NCI-H146 treated with DMSO at 0.1 percent for 48 hours (cell line): ENCODE results near the gene NEURL1.
"Not testable (repeated sequence)": the region's sequence is repeated elsewhere in the genome, so short reads cannot be mapped to it uniquely, and the experiment has no call there.

Experiments
- DNase-seq: peaks from one replicate; lab custom pipeline; 2025; ENCODE audit not compliant: unreplicated experiment; lab: John Stamatoyannopoulos, UW

Gene NEURL1

DNA sequence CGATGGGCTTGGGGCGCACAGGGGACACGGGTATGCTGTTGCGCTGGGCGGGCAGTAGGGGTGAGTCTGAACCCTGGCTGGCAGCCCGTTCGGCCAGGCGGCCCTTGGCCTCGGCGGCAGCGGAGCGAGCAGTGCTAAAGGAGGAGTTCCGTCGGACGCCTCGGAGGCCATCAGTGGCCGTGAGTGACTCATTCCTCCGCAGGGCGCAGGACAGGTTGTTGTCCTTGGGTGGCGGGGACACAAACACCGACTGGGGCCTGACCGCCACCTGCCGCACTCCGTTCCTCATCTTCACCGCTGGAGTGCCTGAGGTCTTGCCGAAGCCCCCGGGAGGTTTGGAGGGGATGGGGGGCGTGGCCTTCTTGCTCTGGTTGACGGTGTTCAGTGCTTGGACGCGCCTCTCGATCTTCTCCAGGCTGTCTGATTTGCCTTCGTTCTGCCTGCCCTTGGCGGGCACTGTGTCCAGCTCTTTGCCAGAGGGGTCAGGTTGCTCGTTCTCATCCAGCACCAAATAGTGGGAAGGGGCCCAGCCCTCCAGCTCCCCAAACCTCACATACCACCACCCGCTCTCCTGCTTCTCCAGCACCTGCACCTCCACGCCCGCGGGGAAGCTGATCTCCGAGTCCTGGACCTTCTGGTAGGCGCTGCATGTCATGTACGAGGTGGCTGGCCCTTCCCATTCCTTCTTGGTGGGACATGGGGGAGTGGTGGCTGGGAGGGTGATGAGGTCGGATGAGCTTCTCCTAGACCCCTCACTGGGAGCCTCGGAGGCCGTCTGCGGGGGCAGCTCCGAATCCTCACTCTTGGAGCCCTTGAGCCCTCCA lies 108.7 kb downstream of the NEURL1 start:
- no peak for DNase-seq

GRCh38 chr10:103602852-103603155 lies 109.3 kb downstream of the NEURL1 start:
- DNase-seq = no peak

- no peak for DNase-seq
These were observed 109.9 kb downstream of the NEURL1 start for GRCh38 chr10:103603382-103603781.

DNA sequence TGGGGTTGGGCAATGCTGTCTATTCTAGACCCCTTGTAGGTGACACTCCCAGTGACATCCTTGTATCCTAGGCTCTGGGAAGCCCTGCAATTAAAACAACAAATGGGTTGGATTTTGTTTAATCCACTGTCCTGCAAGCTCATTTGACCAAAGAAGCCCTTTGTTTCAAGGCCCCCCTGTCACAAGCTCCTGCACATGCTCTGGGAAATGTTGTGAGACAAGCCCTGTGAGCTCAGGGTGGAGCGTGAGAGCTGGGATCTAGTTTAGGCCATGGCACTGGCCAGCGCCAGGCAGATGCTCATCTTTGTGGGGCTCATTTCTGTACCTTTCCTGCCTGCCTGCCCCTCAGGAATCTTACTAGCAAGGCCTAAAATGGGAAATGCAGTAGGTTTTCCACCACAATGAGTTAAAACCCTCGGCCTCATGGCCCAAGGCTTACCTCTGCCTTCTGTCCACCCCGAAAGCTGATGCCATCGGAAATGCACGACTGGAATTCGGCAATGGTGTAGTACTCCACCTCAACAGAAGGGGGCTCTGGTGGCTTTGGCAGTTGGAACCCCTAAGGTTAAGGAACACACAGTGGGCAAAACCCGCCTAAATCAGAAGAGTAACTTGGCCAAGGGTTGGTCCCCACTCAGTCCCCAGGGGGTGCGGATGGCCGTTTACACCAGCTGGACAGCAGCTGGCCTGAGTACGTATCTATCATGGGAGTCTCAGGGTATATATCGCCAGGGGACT lies 112.0 kb downstream of the NEURL1 start:
- DNase-seq = no peak

DNA sequence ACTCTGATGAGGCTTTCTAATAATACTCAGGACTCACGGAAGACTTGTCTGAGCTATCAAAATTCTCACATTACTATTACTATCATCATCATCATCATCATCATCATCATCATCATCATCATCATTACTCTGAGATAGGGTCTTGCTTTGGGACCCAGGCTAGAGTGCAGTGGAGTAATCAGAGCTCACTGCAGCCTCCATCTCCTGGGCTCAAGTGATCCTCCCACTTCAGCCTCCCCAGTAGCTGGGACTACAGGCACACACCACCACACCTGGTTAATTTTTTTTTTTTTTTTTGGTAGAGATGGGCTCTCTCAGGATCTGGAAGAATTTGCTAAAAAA lies 112.6 kb downstream of the NEURL1 start:
- not testable (repeated sequence) for DNase-seq

DNA sequence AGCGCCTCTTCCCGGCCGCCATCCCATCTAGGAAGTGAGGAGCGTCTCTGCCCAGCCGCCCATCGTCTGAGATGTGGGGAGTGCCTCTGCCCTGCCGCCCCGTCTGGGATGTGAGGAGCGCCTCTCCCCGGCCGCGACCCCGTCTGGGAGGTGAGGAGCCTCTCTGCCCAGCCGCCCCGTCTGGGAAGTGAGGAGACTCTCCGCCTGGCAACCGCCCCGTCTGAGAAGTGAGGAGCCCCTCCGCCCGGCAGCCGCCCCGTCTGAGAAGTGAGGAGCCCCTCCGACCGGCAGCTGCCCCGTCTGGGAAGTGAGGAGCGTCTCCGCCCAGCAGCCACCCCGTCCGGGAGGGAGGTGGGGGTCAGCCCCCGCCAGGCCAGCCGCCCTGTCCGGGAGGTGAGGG lies 113.5 kb downstream of the NEURL1 start:
- not testable (repeated sequence) for DNase-seq

DNA sequence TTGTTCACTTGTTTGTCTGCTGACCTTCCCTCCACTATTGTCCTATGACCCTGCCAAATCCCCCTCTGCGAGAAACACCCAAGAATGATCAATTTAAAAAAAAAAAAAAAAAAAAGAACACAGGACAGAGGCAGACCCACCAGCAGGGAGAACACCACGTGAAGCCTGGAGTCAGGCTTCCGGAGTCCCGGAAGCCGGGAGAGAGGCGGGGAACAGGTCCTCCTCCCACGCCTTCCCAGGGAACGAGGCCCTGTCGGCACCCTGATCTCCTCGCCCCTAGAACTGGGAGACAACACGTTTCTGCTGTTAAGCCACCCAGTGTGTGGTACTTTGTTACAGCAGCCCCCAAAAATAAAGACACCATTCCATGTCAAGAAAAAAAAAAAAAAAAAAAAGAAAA lies 114.6 kb downstream of the NEURL1 start:
- not testable (repeated sequence) for DNase-seq

GRCh38 chr10:103609231-103610082 lies 116.0 kb downstream of the NEURL1 start:
- DNase-seq = no peak

- no peak for DNase-seq
These were observed 116.6 kb downstream of the NEURL1 start for GRCh38 chr10:103610083-103610472.

DNA sequence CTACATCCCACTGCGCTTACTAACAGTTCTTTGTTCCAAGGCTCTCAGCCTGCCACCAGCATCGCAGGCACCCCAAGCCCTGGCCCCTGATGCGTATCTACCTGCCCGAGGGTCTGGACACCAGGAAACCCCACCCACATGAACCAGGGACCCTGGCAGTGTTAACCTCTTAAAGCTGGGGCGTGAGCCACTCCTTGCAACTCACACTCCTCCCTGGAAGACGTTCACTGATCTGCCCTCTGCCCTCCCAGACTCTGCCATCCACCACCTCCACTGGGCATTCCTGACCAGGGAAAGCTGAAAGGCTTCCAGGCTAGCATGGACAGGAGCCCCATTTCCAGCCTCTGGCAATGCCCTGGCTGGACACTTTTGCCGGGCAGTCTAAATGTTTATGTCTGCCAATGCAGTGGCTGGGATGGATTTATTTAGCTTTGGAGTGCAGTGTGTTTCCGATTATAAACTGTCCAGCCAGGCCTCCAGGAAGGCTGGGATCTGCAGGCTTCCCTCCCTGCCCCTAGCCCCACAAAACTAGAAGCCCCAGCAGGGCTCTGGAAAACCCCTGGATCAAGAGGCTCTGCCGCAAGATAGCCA lies 117.5 kb downstream of the NEURL1 start:
- no peak for DNase-seq

- DNase-seq = no peak
These were observed 119.2 kb downstream of the NEURL1 start for GRCh38 chr10:103612462-103613365.

- no peak for DNase-seq
These were observed 120.1 kb downstream of the NEURL1 start for GRCh38 chr10:103613616-103614015.

DNA sequence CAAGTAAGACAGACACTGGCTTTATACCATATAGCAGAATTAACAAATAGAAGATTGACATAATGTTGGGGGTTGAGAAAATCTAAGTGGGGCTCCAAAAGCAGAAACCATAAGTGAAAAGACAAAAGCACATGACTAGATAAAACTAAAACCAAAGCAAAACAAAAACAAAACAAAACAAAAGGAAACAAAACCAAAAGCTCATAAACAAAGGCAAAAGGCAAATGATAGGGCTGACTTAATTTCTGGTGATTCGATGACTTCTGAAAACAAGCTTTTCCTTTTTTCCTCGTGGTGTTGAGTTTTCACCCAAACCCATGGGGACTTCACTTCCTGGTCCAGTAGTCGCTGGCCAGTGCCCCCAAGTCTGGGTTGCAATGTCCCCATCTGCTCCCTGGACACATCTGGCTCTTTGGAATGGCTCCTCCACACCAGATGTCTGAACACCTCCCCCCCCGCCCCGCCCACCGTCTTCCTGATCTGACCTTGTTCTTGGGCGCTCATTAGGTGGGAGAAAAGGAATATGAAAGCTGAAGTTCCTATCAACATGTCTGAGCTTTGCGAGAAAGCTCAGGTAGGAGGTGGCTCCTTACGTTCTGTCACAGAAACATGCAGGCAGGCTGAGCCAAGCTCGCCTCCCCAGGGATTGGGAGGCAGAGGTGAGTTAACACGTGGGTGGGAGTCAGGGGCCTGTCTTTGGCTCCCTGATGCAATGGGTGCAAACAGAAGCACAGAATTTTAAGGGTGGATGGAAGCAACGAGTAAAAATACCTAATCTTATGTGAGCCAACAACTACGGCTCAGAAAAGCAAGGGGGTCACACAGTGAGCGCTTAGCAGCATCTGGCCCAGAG lies 121.0 kb downstream of the NEURL1 start:
- no peak for DNase-seq

GRCh38 chr10:103616705-103617601 lies 123.4 kb downstream of the NEURL1 start:
- DNase-seq = no peak

- no peak for DNase-seq
These were observed 124.3 kb downstream of the NEURL1 start for GRCh38 chr10:103617602-103618385.

- no peak for DNase-seq
These were observed 125.3 kb downstream of the NEURL1 start for GRCh38 chr10:103618575-103619423.
